K562 (cell line): ENCODE measurements around the gene PRF1. TPM values are rescaled to one million over a fixed set of nuclear protein-coding genes. Genes with fewer than 3 reads are reported as not detected.

ENCODE experiments used
- ARID2 ChIP-seq: fragments of 450-650 bp; IDR thresholded peaks from 2 replicates; pipeline ENCODE4 v1.6.1; 2017; ENCODE audit warnings: antibody characterized with exemption, mild to moderate bottlenecking
- BMI1 ChIP-seq: fragments of 150-350 bp; IDR thresholded peaks from 2 replicates; pipeline ENCODE4 v1.6.1; 2014; ENCODE audit warnings: low read length
- CCAR2 ChIP-seq: fragments of 200-400 bp; formaldehyde crosslinking; IDR thresholded peaks from 2 replicates; pipeline ENCODE4 v1.6.1; 2017; ENCODE audit warnings: mild to moderate bottlenecking, low read depth, low read length
- ELK1 ChIP-seq: sonication (generic); formaldehyde crosslinking; IDR thresholded peaks from 2 replicates; pipeline ENCODE4 v1.8.1; 2022; ENCODE audit warnings: missing genetic modification reagents
- MED1 ChIP-seq: sonication (generic); formaldehyde crosslinking; IDR thresholded peaks from 2 replicates; pipeline ENCODE4 v1.8.1; 2023; ENCODE audit warnings: missing genetic modification reagents, borderline replicate concordance
- NFXL1 ChIP-seq: fragments of 450-650 bp; formaldehyde crosslinking; IDR thresholded peaks from 2 replicates; pipeline ENCODE4 v1.4.0; 2021; ENCODE audit warnings: mild to moderate bottlenecking
- RB1 ChIP-seq: fragments of 450-650 bp; IDR thresholded peaks from 2 replicates; pipeline ENCODE4 v1.6.1; 2017; ENCODE audit warnings: low read depth, mild to moderate bottlenecking
- SAFB2 ChIP-seq: fragments of 200-400 bp; formaldehyde crosslinking; IDR thresholded peaks from 2 replicates; pipeline ENCODE4 v1.6.1; 2018; ENCODE audit warnings: borderline replicate concordance, low read length, low read depth, moderate library complexity; ENCODE audit not compliant: severe bottlenecking
- SMAD3 ChIP-seq: fragments of 450-650 bp; formaldehyde crosslinking; conservative IDR thresholded peaks from 2 replicates; pipeline ENCODE4 v1.4.0; 2020; ENCODE audit warnings: mild to moderate bottlenecking
- SMARCA4 ChIP-seq: fragments of 450-650 bp; IDR thresholded peaks from 2 replicates; pipeline ENCODE4 v1.6.1; 2016
- SMARCE1 ChIP-seq: fragments of 450-650 bp; IDR thresholded peaks from 2 replicates; pipeline ENCODE4 v1.7.1; 2016; ENCODE audit warnings: mild to moderate bottlenecking
- ZFX ChIP-seq: sonication (generic); formaldehyde crosslinking; IDR thresholded peaks from 2 replicates; pipeline ENCODE4 v1.8.0; 2022; ENCODE audit warnings: mild to moderate bottlenecking, missing genetic modification reagents, moderate library complexity
- ZNF134 ChIP-seq: fragments of 250-450 bp; sonication (Bioruptor Pico); conservative IDR thresholded peaks from 2 replicates; pipeline ENCODE4 v1.4.0; 2020
- ZNF24 ChIP-seq: fragments of 450-650 bp; IDR thresholded peaks from 2 replicates; pipeline ENCODE4 v1.6.1; 2016
- ZNF785 ChIP-seq: fragments of 250-450 bp; sonication (Bioruptor Pico); IDR thresholded peaks from 2 replicates; pipeline ENCODE4 v1.4.0; 2020; ENCODE audit warnings: mild to moderate bottlenecking
- polyA plus RNA-seq, 8 experiments: library from polyadenylated mRNA; depleted of rRNA in 4 of 8; stranded (reverse) in 5 of 8; unstranded in 3 of 8; fragments of >200 nt; fragmentation: Nextera tagmentation in 2 of 8; fragmentation: Illumina TruSeq in 1 of 8; extraction: Ambion mirVana in 2 of 8; extraction: Trizol in 1 of 8; gene quantifications; 2 replicates each; pipeline versions ENCODE4 v1.2.1 to v1.2.3, GENCODE V29; 2011 to 2014; ENCODE audit warnings: inconsistent platforms in 1 of 8, missing spikeins in 1 of 8
- total RNA-seq, 7 experiments: library from RNA; depleted of rRNA in 6 of 7; stranded (reverse); fragments of >200 nt in 6 of 7; fragmentation: Illumina TruSeq in 2 of 7; extraction: Trizol in 2 of 7; gene quantifications; 2 replicates each; pipeline versions ENCODE4 v1.2.1 to v1.2.3, GENCODE V29; 2011 to 2021; ENCODE audit warnings: low replicate concordance in 1 of 7
- TF ChIP-seq, protein P1 (sequence below), 2 experiments: fragments of 450-650 bp in 1 of 2; sonication (generic) in 1 of 2; formaldehyde crosslinking in 1 of 2; IDR thresholded peaks; 2 replicates each; pipeline versions ENCODE4 v1.7.1 to v1.9.0; 2016 to 2022; ENCODE audit warnings: inconsistent platforms in 1 of 2, mild to moderate bottlenecking in 1 of 2, missing genetic modification reagents in 1 of 2
- TF ChIP-seq, protein P2 (sequence below): fragments of 250-450 bp; sonication (Bioruptor Pico); IDR thresholded peaks from 2 replicates; pipeline ENCODE4 v1.5.0; 2021

Gene PRF1
- total and polyA plus RNA-seq, 9 of the 15 experiments (the other 6 are each of a cell fraction or from before 2014, with no cell fraction given): 3.8 to 8.6 (median 6.3) TPM

- TF ChIP-seq ELK1 (CRISPR knock-in tag): no peak
- no peak for TF ChIP-seq ZNF785 (CRISPR knock-in tag)
- no peak for TF ChIP-seq ZNF134 (CRISPR knock-in tag)
- peak; percentile 70 for TF ChIP-seq ZFX (CRISPR knock-in tag)
- no peak for TF ChIP-seq ARID2
- TF ChIP-seq MED1 (CRISPR knock-in tag): no peak
- peak; percentile 85 for TF ChIP-seq SMARCE1
- TF ChIP-seq SAFB2: no peak
- peak; percentile 85 for TF ChIP-seq ZNF24
- TF ChIP-seq SMARCA4: peak; percentile 78; the same call in 1 of the 2 replicates
- no peak for TF ChIP-seq RB1
- TF ChIP-seq CCAR2: no peak
- TF ChIP-seq NFXL1: no peak
- 0 out of 2 replicates have a peak, but pooled peaks have one; percentile 43 for TF ChIP-seq BMI1
- TF ChIP-seq, protein P1, sequence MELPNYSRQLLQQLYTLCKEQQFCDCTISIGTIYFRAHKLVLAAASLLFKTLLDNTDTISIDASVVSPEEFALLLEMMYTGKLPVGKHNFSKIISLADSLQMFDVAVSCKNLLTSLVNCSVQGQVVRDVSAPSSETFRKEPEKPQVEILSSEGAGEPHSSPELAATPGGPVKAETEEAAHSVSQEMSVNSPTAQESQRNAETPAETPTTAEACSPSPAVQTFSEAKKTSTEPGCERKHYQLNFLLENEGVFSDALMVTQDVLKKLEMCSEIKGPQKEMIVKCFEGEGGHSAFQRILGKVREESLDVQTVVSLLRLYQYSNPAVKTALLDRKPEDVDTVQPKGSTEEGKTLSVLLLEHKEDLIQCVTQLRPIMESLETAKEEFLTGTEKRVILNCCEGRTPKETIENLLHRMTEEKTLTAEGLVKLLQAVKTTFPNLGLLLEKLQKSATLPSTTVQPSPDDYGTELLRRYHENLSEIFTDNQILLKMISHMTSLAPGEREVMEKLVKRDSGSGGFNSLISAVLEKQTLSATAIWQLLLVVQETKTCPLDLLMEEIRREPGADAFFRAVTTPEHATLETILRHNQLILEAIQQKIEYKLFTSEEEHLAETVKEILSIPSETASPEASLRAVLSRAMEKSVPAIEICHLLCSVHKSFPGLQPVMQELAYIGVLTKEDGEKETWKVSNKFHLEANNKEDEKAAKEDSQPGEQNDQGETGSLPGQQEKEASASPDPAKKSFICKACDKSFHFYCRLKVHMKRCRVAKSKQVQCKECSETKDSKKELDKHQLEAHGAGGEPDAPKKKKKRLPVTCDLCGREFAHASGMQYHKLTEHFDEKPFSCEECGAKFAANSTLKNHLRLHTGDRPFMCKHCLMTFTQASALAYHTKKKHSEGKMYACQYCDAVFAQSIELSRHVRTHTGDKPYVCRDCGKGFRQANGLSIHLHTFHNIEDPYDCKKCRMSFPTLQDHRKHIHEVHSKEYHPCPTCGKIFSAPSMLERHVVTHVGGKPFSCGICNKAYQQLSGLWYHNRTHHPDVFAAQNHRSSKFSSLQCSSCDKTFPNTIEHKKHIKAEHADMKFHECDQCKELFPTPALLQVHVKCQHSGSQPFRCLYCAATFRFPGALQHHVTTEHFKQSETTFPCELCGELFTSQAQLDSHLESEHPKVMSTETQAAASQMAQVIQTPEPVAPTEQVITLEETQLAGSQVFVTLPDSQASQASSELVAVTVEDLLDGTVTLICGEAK (IDR thresholded peaks at IDR 0.05): no peak; the same call in 1 of the 2 replicates
- TF ChIP-seq, protein P1 (CRISPR knock-in tag; IDR thresholded peaks at IDR 0.05): no peak
- TF ChIP-seq SMAD3 (CRISPR knock-in tag): no peak
- TF ChIP-seq, protein P2, sequence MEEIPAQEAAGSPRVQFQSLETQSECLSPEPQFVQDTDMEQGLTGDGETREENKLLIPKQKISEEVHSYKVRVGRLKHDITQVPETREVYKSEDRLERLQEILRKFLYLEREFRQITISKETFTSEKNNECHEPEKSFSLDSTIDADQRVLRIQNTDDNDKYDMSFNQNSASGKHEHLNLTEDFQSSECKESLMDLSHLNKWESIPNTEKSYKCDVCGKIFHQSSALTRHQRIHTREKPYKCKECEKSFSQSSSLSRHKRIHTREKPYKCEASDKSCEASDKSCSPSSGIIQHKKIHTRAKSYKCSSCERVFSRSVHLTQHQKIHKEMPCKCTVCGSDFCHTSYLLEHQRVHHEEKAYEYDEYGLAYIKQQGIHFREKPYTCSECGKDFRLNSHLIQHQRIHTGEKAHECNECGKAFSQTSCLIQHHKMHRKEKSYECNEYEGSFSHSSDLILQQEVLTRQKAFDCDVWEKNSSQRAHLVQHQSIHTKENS (CRISPR knock-in tag): no peak
Measured at GRCh38 chr10:70575874-70576802, 26.4 kb downstream of the PRF1 start (continued).
